H9 (cell line): ENCODE measurements around the gene ATXN7L3B. TPM values are rescaled to one million over a fixed set of nuclear protein-coding genes. Genes with fewer than 3 reads are reported as not detected.

Experiments used
- DNase-seq: peaks from one replicate; pipeline ENCODE4 v3.0.0-alpha.2; 2017
- H2AFZ ChIP-seq: one replicate; pipeline ENCODE4 v1.6.1; 2013; ENCODE audit warnings: mild to moderate bottlenecking, low read length, control low read depth, moderate library complexity
- H2AK5ac ChIP-seq: 2 replicates; pipeline ENCODE4 v1.6.1; 2013; ENCODE audit warnings: low read length, control low read depth, mixed read lengths; ENCODE audit not compliant: insufficient read length
- H2BK120ac ChIP-seq: one replicate; pipeline ENCODE4 v1.6.1; 2013; ENCODE audit warnings: low read depth, mild to moderate bottlenecking, low read length, control low read depth, inconsistent platforms; ENCODE audit not compliant: poor library complexity, severe bottlenecking
- H2BK12ac ChIP-seq: 2 replicates; pipeline ENCODE4 v1.6.1; 2013; ENCODE audit warnings: low read length, control low read depth, mixed read lengths, low read depth; ENCODE audit not compliant: insufficient read length
- H2BK15ac ChIP-seq: 2 replicates; pipeline ENCODE4 v1.6.1; 2013; ENCODE audit warnings: low read depth, low read length, control low read depth
- H2BK20ac ChIP-seq: one replicate; pipeline ENCODE4 v1.6.1; 2013; ENCODE audit warnings: low read depth, mild to moderate bottlenecking, low read length, control low read depth, inconsistent platforms; ENCODE audit not compliant: poor library complexity, severe bottlenecking
- H2BK5ac ChIP-seq: 2 replicates; pipeline ENCODE4 v1.6.1; 2013; ENCODE audit warnings: low read length, control low read depth, mixed read lengths; ENCODE audit not compliant: insufficient read length
- H3K14ac ChIP-seq: 2 replicates; pipeline ENCODE4 v1.6.1; 2013; ENCODE audit warnings: low read length, control low read depth; ENCODE audit not compliant: insufficient read depth
- H3K18ac ChIP-seq: 2 replicates; pipeline ENCODE4 v1.6.1; 2013; ENCODE audit warnings: low read depth, mild to moderate bottlenecking, mixed read lengths, low read length, control low read depth; ENCODE audit not compliant: insufficient read length
- H3K23ac ChIP-seq: 2 replicates; pipeline ENCODE4 v1.6.1; 2013; ENCODE audit warnings: low read length, control low read depth, mixed read lengths, low read depth; ENCODE audit not compliant: insufficient read length
- H3K23me2 ChIP-seq: 2 replicates; pipeline ENCODE4 v1.6.1; 2013; ENCODE audit warnings: low read depth, mild to moderate bottlenecking, mixed read lengths, low read length, control low read depth; ENCODE audit not compliant: insufficient read length, poor library complexity, severe bottlenecking
- H3K27ac ChIP-seq: 2 replicates; pipeline ENCODE4 v1.5.1; 2013; ENCODE audit warnings: low read length, control low read depth, mixed read lengths, low read depth; ENCODE audit not compliant: insufficient read length
- H3K27me3 ChIP-seq: 2 replicates; pipeline ENCODE4 v1.6.1; 2013; ENCODE audit warnings: low read length, control low read depth, inconsistent platforms; ENCODE audit not compliant: insufficient read depth
- H3K4ac ChIP-seq: 2 replicates; pipeline ENCODE4 v1.6.1; 2013; ENCODE audit warnings: low read depth, mild to moderate bottlenecking, control low read depth, inconsistent platforms, low read length, moderate library complexity
- H3K4me1 ChIP-seq: 2 replicates; pipeline ENCODE4 v1.6.1; 2013; ENCODE audit warnings: low read length, control low read depth, inconsistent platforms; ENCODE audit not compliant: insufficient read depth
- H3K4me2 ChIP-seq: 2 replicates; pipeline ENCODE4 v1.6.1; 2013; ENCODE audit warnings: low read length, control low read depth, mixed read lengths; ENCODE audit not compliant: insufficient read length, insufficient read depth
- H3K56ac ChIP-seq: 2 replicates; pipeline ENCODE4 v1.6.1; 2013; ENCODE audit warnings: low read depth, mild to moderate bottlenecking, mixed read lengths, low read length, control low read depth; ENCODE audit not compliant: insufficient read length
- H3K79me1 ChIP-seq: 2 replicates; pipeline ENCODE4 v1.6.1; 2013; ENCODE audit warnings: low read depth, mild to moderate bottlenecking, moderate library complexity, low read length, control low read depth, inconsistent platforms; ENCODE audit not compliant: insufficient read depth, poor library complexity, severe bottlenecking
- H3K79me2 ChIP-seq: 2 replicates; pipeline ENCODE4 v1.6.1; 2013; ENCODE audit warnings: low read length, control low read depth, inconsistent platforms; ENCODE audit not compliant: insufficient read depth
- H3K9ac ChIP-seq: 2 replicates; pipeline ENCODE4 v1.6.1; 2013; ENCODE audit warnings: low read length, control low read depth, mixed read lengths; ENCODE audit not compliant: insufficient read length; ENCODE audit errors: extremely low read depth
- H3K9me3 ChIP-seq: one replicate; pipeline ENCODE4 v1.6.1; 2013; ENCODE audit warnings: low read depth, low read length, inconsistent platforms; ENCODE audit not compliant: control insufficient read depth
- H3T11ph ChIP-seq: one replicate; pipeline ENCODE4 v1.6.1; 2013; ENCODE audit warnings: mild to moderate bottlenecking, low read length, control low read depth, inconsistent platforms
- H4K20me1 ChIP-seq: one replicate; pipeline ENCODE4 v1.6.1; 2013; ENCODE audit not compliant: control insufficient read depth, insufficient read length, insufficient read depth
- H4K5ac ChIP-seq: 2 replicates; pipeline ENCODE4 v1.6.1; 2013; ENCODE audit warnings: low read depth, mild to moderate bottlenecking, mixed read lengths, low read length, control low read depth; ENCODE audit not compliant: insufficient read length
- H4K8ac ChIP-seq: replicated peaks from 2 replicates; pipeline ENCODE4 v1.6.1; 2013; ENCODE audit warnings: low read length, control low read depth, mixed read lengths, low read depth; ENCODE audit not compliant: insufficient read length
- H4K91ac ChIP-seq: 2 replicates; pipeline ENCODE4 v1.6.1; 2013; ENCODE audit warnings: low read depth, mild to moderate bottlenecking, moderate library complexity, mixed read lengths, low read length, control low read depth; ENCODE audit not compliant: insufficient read length
- H3K27ac Mint-ChIP-seq, 3 experiments: 2 replicates in 2 of 3; 3 replicates in 1 of 3; pipeline ENCODE4 v1.8.0; 2020 to 2021; ENCODE audit warnings: mixed read lengths in 3 of 3, mild to moderate bottlenecking in 1 of 3, moderate library complexity in 1 of 3
- H3K27me3 Mint-ChIP-seq: 2 replicates; pipeline ENCODE4 v1.8.0; 2021; ENCODE audit warnings: low read depth, mild to moderate bottlenecking, moderate library complexity, mixed read lengths
- H3K36me3 Mint-ChIP-seq, 3 experiments: 2 replicates in 2 of 3; 3 replicates in 1 of 3; pipeline ENCODE4 v1.8.0; 2020 to 2021; ENCODE audit warnings: low read depth in 3 of 3, mixed read lengths in 3 of 3; ENCODE audit not compliant: insufficient read depth in 1 of 3
- H3K4me1 Mint-ChIP-seq, 2 experiments: 2 replicates each; pipeline ENCODE4 v1.8.0; 2020; ENCODE audit warnings: mixed read lengths in 2 of 2
- H3K4me3 Mint-ChIP-seq, 2 experiments: 2 replicates in 1 of 2; 3 replicates in 1 of 2; pipeline ENCODE4 v1.8.0; 2020 to 2021; ENCODE audit warnings: mild to moderate bottlenecking in 2 of 2, mixed read lengths in 2 of 2, moderate library complexity in 1 of 2
- H3K9me3 Mint-ChIP-seq, 2 experiments: 2 replicates in 1 of 2; 3 replicates in 1 of 2; pipeline ENCODE4 v1.8.0; 2020; ENCODE audit warnings: mild to moderate bottlenecking in 2 of 2, mixed read lengths in 2 of 2, moderate library complexity in 1 of 2
- CTCF ChIP-seq: fragments of 200-600 bp; sonication (generic); conservative IDR thresholded peaks from 3 replicates; pipeline ENCODE4 v1.8.0; 2021; ENCODE audit warnings: antibody characterized with exemption, mild to moderate bottlenecking
- WGBS: extraction: QIAGEN DNeasy Blood & Tissue Kit; methylation state at CpG from one replicate; pipeline ENCODE4 v1.1.7; 2013; ENCODE audit warnings: missing lambda C conversion rate, low lambda C conversion rate, mixed read lengths; ENCODE audit not compliant: insufficient read length; ENCODE audit errors: extremely low coverage; 5-methylcytosine and 5-hydroxymethylcytosine counted together
- total RNA-seq: library from RNA; stranded (reverse); gene quantifications from 2 replicates; pipeline ENCODE4 v1.2.1, GENCODE V29; 2021

The ATXN7L3B gene
- total RNA-seq, 1 experiment from 2014 or later, result 35.3 TPM

- Histone ChIP-seq H3K79me1 (peaks cover 3% of the 10 kb centered on the region), H3K4me1 (peaks cover 16% of the 10 kb centered on the region), H3K79me2 (peaks cover 22% of the 10 kb centered on the region; the same call in 1 of the 2 replicates), H2AFZ (no peak overlapping the region), H3K14ac (peak overlapping the region; percentile 85), H3K4ac (no peak overlapping the region), H4K91ac (peak overlapping the region; percentile 25), H4K20me1 (no peaks in the 10 kb centered on the region), H2BK5ac (peak overlapping the region; percentile 82), H3K4me2 (peak overlapping the region; percentile 94), H3T11ph (no peak overlapping the region), H2BK15ac (no peak overlapping the region), H3K9me3 (no peaks in the 10 kb centered on the region), H3K23ac (no peak overlapping the region), H3K23me2 (peaks cover 14% of the 10 kb centered on the region), H4K8ac (peak overlapping the region; percentile 47), H2BK20ac (no peak overlapping the region), H3K18ac (peak overlapping the region; percentile 99), H3K27ac (peak overlapping the region; percentile 91), H3K56ac (no peak overlapping the region), H4K5ac (peak overlapping the region; percentile 88), H3K9ac (peak overlapping the region; percentile 99), H2BK120ac (peak overlapping the region; percentile 63), H2BK12ac (no peak overlapping the region), H3K27me3 (no peaks in the 10 kb centered on the region), H2AK5ac (no peak overlapping the region)
- TF ChIP-seq CTCF, result no peak
- no CpG with 5 or more reads among the region's 7 CpGs for WGBS
- H3K36me3 Mint-ChIP-seq, result peaks cover 15 to 20% (median 20%) of the 10 kb centered on the region in 3 experiments
- H3K27me3 Mint-ChIP-seq, result no peaks in the 10 kb centered on the region
- H3K27ac Mint-ChIP-seq, result peak overlapping the region; percentile 99
- H3K9me3 Mint-ChIP-seq, result no peaks in the 10 kb centered on the region
- H3K4me3 Mint-ChIP-seq, result peak overlapping the region; percentile 94 to 97
- no peak for DNase-seq
- H3K4me1 Mint-ChIP-seq, result peaks cover 55% of the 10 kb centered on the region in 2 experiments
Measured at GRCh38 chr12:74538491-74539258, 1.0 kb downstream of the ATXN7L3B start.
